Large intestine (tissue), 3 donors: Measurements from ENCODE around the gene SIRT3. TPM values are rescaled to one million over a fixed set of nuclear protein-coding genes. Genes with fewer than 3 reads are reported as not detected.

Experiments
- DNase-seq, 2 donors: peaks; one replicate each; pipeline versions ENCODE4 v3.0.0 to v3.0.0-alpha.2; 2013
- H3K27ac ChIP-seq: one replicate; pipeline ENCODE4 v1.5.1; 2013; ENCODE audit warnings: low read length
- H3K27me3 ChIP-seq: 2 replicates; pipeline ENCODE4 v1.6.1; 2013; ENCODE audit warnings: low read length; ENCODE audit not compliant: control insufficient read depth, insufficient read depth
- H3K36me3 ChIP-seq: 2 replicates; pipeline ENCODE4 v1.6.1; 2013; ENCODE audit warnings: low read length; ENCODE audit not compliant: control insufficient read depth, insufficient read depth
- H3K4me1 ChIP-seq: one replicate; pipeline ENCODE4 v1.6.1; 2013; ENCODE audit warnings: low read length; ENCODE audit not compliant: control insufficient read depth, insufficient read depth
- H3K4me3 ChIP-seq: one replicate; pipeline ENCODE4 v1.5.1; 2013; ENCODE audit warnings: low read length
- H3K9me3 ChIP-seq: one replicate; pipeline ENCODE4 v1.6.1; 2013; ENCODE audit warnings: mild to moderate bottlenecking, low read depth, low read length, moderate library complexity; ENCODE audit not compliant: control insufficient read depth
- WGBS: methylation state at CpG from one replicate; pipeline ENCODE4 v1.1.5; 2013; ENCODE audit warnings: low lambda C conversion rate; ENCODE audit not compliant: insufficient coverage; 5-methylcytosine and 5-hydroxymethylcytosine counted together
- polyA plus RNA-seq: library from polyadenylated mRNA; unstranded; fragments of 120-200 nt; gene quantifications from one replicate; pipeline ENCODE4 v1.2.1, GENCODE V29; 2013

Gene SIRT3
- polyA plus RNA-seq, 1 donor: 44.8 TPM

DNA sequence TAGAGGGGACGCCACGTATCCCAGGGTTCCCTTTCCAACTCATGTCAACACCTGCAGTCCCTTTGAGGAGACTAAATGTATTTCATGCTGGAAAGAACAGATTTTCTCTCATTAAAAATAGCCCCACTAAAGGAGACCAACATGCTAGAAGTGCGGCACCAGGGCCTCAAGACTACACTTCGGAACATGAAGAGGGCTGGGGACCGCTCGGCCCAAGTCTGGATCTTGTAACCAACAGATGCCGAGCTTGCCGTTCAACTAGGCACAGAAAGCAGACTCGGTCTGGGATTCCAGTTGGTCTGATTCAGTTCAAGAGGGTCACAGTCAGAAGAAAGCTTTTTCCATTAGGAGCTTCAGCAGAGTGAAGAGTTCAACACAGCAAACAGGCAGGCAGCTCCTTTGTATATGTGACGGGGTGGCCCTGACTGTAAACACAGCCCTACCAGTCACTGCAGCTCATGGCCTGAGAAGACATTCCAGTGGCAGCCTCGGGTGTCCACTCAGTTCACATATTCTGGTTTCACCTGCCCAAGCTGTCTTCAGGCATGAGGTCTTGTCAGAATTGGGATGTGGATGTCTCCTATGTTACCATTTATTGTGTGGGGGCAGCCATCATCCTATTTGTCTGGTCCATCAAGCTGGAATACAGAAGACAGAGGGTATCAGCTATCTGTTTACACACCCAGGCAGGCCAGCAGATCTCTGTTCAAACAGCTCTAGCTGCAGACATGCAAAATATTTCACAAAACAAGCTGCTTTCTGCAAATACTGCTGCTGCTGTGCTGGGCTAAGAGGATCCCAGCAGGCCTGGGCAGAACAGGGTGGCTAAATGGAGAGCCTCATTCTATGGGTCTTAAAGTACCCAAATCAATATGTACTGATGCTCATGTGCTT is 19.8 kb downstream of the SIRT3 start:
- H3K27ac ChIP-seq: no peak overlapping the region
- H3K4me1 ChIP-seq: no peaks in the 10 kb centered on the region
- no peaks in the 10 kb centered on the region for H3K27me3 ChIP-seq
- peaks cover 68% of the 10 kb centered on the region for H3K36me3 ChIP-seq
- DNase-seq: no peak
- no CpG with 5 or more reads among the region's 11 CpGs for WGBS
- no peaks in the 10 kb centered on the region for H3K9me3 ChIP-seq
- H3K4me3 ChIP-seq: no peak overlapping the region

GRCh38 chr11:215581-216037 is 20.5 kb downstream of the SIRT3 start:
- H3K9me3 ChIP-seq: no peaks in the 10 kb centered on the region
- H3K27me3 ChIP-seq: no peaks in the 10 kb centered on the region
- H3K4me3 ChIP-seq: no peak overlapping the region
- no peak overlapping the region for H3K27ac ChIP-seq
- WGBS: no CpG with 5 or more reads among the region's 4 CpGs
- peaks cover 75% of the 10 kb centered on the region for H3K36me3 ChIP-seq
- no peak for DNase-seq
- H3K4me1 ChIP-seq: peaks cover under 1% of the 10 kb centered on the region

DNA sequence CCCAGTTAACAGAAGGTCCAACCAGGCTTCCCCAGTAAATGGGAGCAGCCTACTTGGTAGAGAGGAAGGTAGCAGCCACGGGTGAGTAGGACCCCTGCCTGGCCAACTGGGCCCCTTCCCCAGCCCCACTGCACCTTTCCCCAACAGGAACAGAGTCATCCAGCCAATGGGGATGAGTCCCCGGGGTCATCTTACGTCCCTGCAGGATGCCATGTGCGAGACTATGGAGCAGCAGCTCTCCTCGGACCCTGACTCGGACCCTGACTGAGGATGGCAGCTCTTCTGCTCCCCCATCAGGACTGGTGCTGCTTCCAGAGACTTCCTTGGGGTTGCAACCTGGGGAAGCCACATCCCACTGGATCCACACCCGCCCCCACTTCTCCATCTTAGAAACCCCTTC is 22.1 kb downstream of the SIRT3 start:
- Histone ChIP-seq H3K4me1 (peaks cover 15% of the 10 kb centered on the region), H3K27ac (no peak overlapping the region), H3K27me3 (no peaks in the 10 kb centered on the region), H3K9me3 (no peaks in the 10 kb centered on the region), H3K4me3 (no peak overlapping the region), H3K36me3 (peaks cover 84% of the 10 kb centered on the region)
- no peak for DNase-seq
- WGBS: no CpG with 5 or more reads among the region's 7 CpGs

GRCh38 chr11:213111-213510 is 23.0 kb downstream of the SIRT3 start:
- Histone ChIP-seq H3K27ac (no peak overlapping the region), H3K4me1 (peaks cover 15% of the 10 kb centered on the region), H3K9me3 (no peaks in the 10 kb centered on the region), H3K36me3 (peaks cover 74% of the 10 kb centered on the region), H3K27me3 (no peaks in the 10 kb centered on the region), H3K4me3 (no peak overlapping the region)
- WGBS: no CpG with 5 or more reads among the region's 4 CpGs
- no peak for DNase-seq

DNA sequence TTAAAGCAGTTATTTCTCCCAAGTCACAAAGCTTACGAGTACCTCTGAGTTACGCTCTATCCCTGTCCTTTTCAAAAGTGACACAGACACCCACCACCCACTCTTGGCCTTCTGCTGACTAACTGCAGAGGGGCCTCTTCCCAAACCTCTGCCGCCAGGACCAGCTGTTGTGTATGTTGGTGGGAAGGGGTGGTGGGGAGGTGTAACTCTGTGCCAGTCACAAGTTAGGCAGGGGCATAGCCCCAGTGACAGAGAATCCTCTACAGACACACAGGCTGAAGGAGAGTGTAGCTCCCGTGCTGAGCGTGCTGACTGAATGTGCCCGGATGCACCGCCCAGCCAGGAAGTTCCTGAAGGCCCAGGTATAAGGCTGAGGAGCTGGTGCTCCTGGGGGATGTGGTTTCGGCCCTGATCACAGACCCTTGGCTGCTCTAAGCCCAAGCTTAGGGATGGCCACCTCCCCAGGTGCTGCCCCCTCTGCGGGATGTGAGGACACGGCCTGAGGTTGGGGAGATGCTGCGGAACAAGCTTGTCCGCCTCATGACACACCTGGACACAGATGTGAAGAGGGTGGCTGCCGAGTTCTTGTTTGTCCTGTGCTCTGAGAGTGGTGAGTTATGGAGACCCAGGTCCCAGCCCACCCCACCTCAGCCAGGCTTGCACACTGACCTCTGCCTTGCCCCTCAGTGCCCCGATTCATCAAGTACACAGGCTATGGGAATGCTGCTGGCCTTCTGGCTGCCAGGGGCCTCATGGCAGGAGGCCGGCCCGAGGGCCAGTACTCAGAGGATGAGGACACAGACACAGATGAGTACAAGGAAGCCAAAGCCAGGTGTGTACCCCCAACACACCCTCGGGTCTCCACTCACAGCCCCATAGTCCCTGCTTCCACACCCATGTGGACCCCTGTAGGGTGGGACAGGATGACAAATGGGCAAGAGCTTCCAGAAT is 23.7 kb downstream of the SIRT3 start:
- Histone ChIP-seq H3K27me3 (no peaks in the 10 kb centered on the region), H3K36me3 (peaks cover 70% of the 10 kb centered on the region), H3K9me3 (no peaks in the 10 kb centered on the region), H3K4me1 (peaks cover 15% of the 10 kb centered on the region), H3K27ac (no peak overlapping the region), H3K4me3 (no peak overlapping the region)
- no CpG with 5 or more reads among the region's 17 CpGs for WGBS
- no peak for DNase-seq

DNA sequence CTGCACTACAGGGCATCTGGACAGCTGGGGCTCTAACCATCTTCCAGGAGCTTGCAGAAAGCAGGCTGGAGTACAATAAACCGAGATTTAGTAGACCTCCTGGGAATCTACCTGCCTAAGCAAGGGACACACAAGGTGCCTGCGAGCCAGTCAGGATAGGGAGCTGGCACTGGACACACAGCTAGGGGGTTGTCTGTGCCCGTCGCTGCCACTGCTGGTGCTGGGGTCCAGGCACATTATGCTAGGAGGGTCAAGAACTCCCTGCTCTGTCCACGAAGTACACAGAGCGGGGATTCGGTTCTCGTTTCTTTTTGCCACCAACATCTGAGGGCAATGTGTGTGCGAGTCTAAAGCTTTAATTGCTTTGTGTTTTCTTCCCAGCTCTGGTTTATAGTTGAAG is 24.4 kb downstream of the SIRT3 start:
- Histone ChIP-seq H3K36me3 (peaks cover 69% of the 10 kb centered on the region), H3K9me3 (no peaks in the 10 kb centered on the region), H3K27me3 (no peaks in the 10 kb centered on the region), H3K27ac (no peak overlapping the region), H3K4me1 (peaks cover 15% of the 10 kb centered on the region), H3K4me3 (no peak overlapping the region)
- WGBS: no CpG with 5 or more reads among the region's 9 CpGs
- DNase-seq: no peak

GRCh38 chr11:211295-211694 is 24.8 kb downstream of the SIRT3 start:
- Histone ChIP-seq H3K9me3 (no peaks in the 10 kb centered on the region), H3K36me3 (peaks cover 65% of the 10 kb centered on the region), H3K27ac (no peak overlapping the region), H3K4me1 (peaks cover 15% of the 10 kb centered on the region), H3K27me3 (no peaks in the 10 kb centered on the region), H3K4me3 (no peak overlapping the region)
- WGBS: no CpG with 5 or more reads among the region's 5 CpGs
- DNase-seq: no peak

- Histone ChIP-seq H3K36me3 (peaks cover 60% of the 10 kb centered on the region), H3K4me3 (no peak overlapping the region), H3K27me3 (no peaks in the 10 kb centered on the region), H3K4me1 (peaks cover 15% of the 10 kb centered on the region), H3K9me3 (no peaks in the 10 kb centered on the region), H3K27ac (no peak overlapping the region)
- no peak for DNase-seq
- WGBS: no CpG with 5 or more reads among the region's 5 CpGs
Observed at GRCh38 chr11:210803-211180, 25.4 kb downstream of the SIRT3 start.

GRCh38 chr11:210122-210802 is 25.9 kb downstream of the SIRT3 start:
- no peaks in the 10 kb centered on the region for H3K9me3 ChIP-seq
- H3K4me1 ChIP-seq: peaks cover 21% of the 10 kb centered on the region
- H3K27me3 ChIP-seq: no peaks in the 10 kb centered on the region
- H3K4me3 ChIP-seq: peak overlapping the region; percentile 94
- H3K36me3 ChIP-seq: peaks cover 60% of the 10 kb centered on the region
- no peak for DNase-seq
- no peak overlapping the region for H3K27ac ChIP-seq
- no CpG with 5 or more reads among the region's 9 CpGs for WGBS
